Measurements from ENCODE around the gene PHOSPHO2.

PHOSPHO2 gene

GRCh38 chr2:169694113-169694893 is at the start of gene PHOSPHO2, which contains the start of gene CFAP210:
PHOSPHO2 (plus strand) TSS chr2:169694469; CDS start chr2:169700972, 6,503 bp downstream.
CFAP210 (minus strand) TSS chr2:169694405; CDS start chr2:169694327, 78 bp downstream.
- DNase-seq (ENCODE audit: low spot score), result peak; percentile 96

GRCh38 chr2:169647496-169647895 is 46.8 kb upstream of the PHOSPHO2 start:
- DNase-seq (ENCODE audit: low spot score), result no peak

GRCh38 chr2:169649278-169649677 is 45.0 kb upstream of the PHOSPHO2 start:
- DNase-seq (ENCODE audit: low spot score), result no peak

- DNase-seq (ENCODE audit: low spot score), result no peak
Observed at GRCh38 chr2:169653636-169654035, 40.6 kb upstream of the PHOSPHO2 start.

- DNase-seq (ENCODE audit: low spot score), result no peak
Observed at GRCh38 chr2:169656164-169656563, 38.1 kb upstream of the PHOSPHO2 start.

GRCh38 chr2:169658877-169659276 is 35.4 kb upstream of the PHOSPHO2 start:
- DNase-seq (ENCODE audit: low spot score), result no peak

GRCh38 chr2:169659320-169659719 is 34.9 kb upstream of the PHOSPHO2 start:
- DNase-seq (ENCODE audit: low spot score), result no peak

GRCh38 chr2:169661265-169661664 is 33.0 kb upstream of the PHOSPHO2 start:
- no peak for DNase-seq (ENCODE audit: low spot score)

- no peak for DNase-seq (ENCODE audit: low spot score)
Observed at GRCh38 chr2:169662744-169663143, 31.5 kb upstream of the PHOSPHO2 start.

- DNase-seq (ENCODE audit: low spot score), result no peak
Observed at GRCh38 chr2:169663247-169663646, 31.0 kb upstream of the PHOSPHO2 start.

- no peak for DNase-seq (ENCODE audit: low spot score)
Observed at GRCh38 chr2:169664600-169664977, 29.7 kb upstream of the PHOSPHO2 start.

GRCh38 chr2:169664978-169665930 is 29.0 kb upstream of the PHOSPHO2 start:
- no peak for DNase-seq (ENCODE audit: low spot score)

GRCh38 chr2:169667583-169667982 is 26.7 kb upstream of the PHOSPHO2 start:
- DNase-seq (ENCODE audit: low spot score), result no peak

- DNase-seq (ENCODE audit: low spot score), result no peak
Observed at GRCh38 chr2:169670215-169670651, 24.0 kb upstream of the PHOSPHO2 start.

GRCh38 chr2:169670937-169671336 is 23.3 kb upstream of the PHOSPHO2 start:
- DNase-seq (ENCODE audit: low spot score), result no peak

- DNase-seq (ENCODE audit: low spot score), result no peak
Observed at GRCh38 chr2:169672406-169672805, 21.9 kb upstream of the PHOSPHO2 start.

- DNase-seq (ENCODE audit: low spot score), result no peak
Observed at GRCh38 chr2:169673106-169673505, 21.2 kb upstream of the PHOSPHO2 start.

GRCh38 chr2:169673921-169674320 is 20.3 kb upstream of the PHOSPHO2 start:
- DNase-seq (ENCODE audit: low spot score), result no peak

GRCh38 chr2:169676357-169676756 is 17.9 kb upstream of the PHOSPHO2 start:
- DNase-seq (ENCODE audit: low spot score), result no peak

- no peak for DNase-seq (ENCODE audit: low spot score)
Observed at GRCh38 chr2:169676850-169677249, 17.4 kb upstream of the PHOSPHO2 start.

GRCh38 chr2:169683054-169683424 is 11.2 kb upstream of the PHOSPHO2 start:
- DNase-seq (ENCODE audit: low spot score), result peak; percentile 6

GRCh38 chr2:169683425-169684134 is 10.7 kb upstream of the PHOSPHO2 start:
- DNase-seq (ENCODE audit: low spot score), result no peak

Measured in CD4-positive, alpha-beta T cell treated with Interleukin-6 at 100 ng/mL for 8 hours (primary cell).